HuH-7.5 (cell line): ENCODE data around the gene TENM4.

Experiments
- DNase-seq: peaks from one replicate; pipeline ENCODE4 v3.0.0; 2011; ENCODE audit warnings: low spot score

TENM4 gene

GRCh38 chr11:78737891-78738290 lies 702.9 kb downstream of the TENM4 start:
- no peak for DNase-seq

DNA sequence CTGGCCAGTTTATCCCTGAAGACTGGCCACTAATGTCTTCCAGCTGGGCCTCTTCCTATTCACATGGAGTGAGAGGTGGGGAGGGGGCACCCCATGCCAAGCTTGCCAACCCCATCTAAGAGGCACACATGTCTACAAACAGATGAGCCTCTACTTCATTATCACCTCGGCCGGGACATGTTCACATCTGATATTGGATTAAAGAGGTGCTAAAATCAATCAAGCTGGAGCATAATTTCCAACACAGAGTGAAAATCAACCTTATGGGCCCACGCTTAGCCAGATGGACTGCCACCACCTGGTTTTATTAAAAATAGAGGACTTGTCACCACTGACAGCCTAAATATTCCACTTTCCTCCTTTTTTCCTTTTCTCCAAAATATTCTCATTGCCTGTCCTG lies 703.5 kb downstream of the TENM4 start:
- DNase-seq: no peak

- no peak for DNase-seq
Measured at GRCh38 chr11:78735711-78736110, 705.1 kb downstream of the TENM4 start.

DNA sequence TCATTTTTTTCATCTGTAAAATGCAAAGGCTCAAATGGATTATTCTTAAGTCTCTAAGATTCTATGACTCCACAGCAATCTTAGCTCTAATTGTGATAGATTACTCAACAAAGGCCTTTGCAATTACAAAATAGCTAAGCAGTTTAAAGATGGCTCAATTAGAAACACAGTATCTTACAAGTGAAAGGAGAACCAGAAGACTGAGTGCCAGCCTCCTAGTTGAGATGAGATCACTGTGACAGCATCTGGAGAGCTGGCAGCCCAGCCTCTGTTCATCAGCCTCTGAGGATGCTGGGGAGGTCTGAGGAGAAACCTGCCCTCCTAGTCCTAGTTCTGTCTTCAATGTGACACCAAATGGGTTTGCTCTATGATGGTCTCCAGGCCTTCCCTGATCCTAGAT lies 707.8 kb downstream of the TENM4 start:
- DNase-seq: no peak

DNA sequence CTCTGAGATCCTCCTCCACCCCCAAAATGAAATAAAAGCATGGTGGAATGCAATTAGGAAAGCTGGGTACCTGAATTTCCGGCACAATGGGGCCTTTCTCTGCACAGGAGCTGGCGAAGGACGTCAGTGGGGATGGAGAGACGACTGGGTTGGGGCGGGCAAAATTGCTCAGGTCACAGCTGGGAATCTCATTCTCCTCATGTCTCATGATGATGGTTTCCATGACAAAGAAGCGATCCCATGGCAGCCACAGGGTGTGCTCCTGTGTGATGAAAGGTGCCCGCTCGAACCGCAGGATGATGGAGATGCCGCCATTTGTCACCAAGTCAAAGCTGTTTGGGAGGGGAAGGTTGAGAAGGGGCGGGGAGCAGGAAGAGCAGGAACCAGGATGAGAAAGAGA lies 708.6 kb downstream of the TENM4 start:
- no peak for DNase-seq

GRCh38 chr11:78731027-78731426 lies 709.8 kb downstream of the TENM4 start:
- DNase-seq: peak; percentile 8

DNA sequence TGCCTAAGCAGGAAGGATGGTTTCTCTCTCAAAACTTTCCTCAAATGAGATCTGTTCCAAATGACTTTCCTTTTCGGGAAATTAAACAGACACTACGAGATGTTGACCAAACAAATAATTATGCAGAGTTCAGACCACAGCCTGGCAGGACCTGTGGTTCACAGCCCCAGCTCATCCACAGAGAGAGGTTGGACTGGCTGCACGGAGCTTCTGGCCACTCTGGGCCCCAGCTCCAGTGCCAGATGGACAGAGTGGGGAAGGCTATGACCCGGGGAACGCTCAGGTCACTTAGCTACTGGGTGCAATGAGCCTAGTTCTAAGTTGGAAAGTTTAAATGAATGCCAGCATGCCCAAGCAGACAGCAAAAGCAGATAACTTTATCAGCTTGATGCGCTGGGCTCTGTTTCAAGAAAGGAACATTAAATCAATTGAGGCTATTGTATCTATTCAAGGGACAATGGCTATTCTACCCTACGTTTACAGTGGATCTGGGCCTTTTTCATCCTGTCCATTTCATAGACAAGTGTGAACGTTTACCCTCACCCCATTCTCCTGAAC lies 710.5 kb downstream of the TENM4 start:
- DNase-seq: no peak

DNA sequence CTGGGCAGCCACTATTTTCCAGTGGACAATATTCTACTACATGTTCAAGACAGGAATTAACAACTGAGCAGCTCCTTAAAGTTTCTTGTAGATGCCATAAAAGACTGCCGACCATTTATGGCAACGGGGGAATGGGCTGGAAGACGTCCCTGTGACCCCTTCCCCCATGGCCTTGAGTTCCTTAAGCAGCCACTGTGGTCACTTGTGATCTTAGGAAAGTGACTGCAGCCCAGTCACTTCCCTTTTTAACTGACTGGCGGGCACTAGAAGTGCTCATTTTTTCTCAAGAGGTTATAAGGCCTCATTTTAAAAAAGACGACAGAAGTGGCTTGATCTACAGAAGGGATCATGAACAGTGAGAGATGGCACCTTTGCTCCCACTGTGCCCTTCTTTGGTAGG lies 713.0 kb downstream of the TENM4 start:
- DNase-seq: no peak

DNA sequence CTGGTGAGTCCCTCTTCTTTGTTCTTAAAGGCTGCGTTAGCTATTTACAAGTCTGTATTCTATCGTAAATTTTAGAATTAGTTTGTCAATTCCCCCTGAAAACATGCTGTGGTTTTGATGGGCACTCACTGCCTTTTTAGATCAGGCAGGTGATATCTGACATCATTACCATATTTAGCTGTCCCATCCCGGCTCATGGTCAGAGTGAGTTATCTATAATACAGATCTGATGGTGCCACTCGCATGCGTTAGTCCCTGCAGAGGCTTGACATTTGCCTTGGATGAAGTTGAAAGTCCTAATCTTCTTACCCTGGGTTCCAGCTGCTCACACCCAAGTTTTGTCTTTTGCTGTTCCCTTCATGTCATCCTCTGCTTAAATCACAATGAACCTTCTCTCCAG lies 715.6 kb downstream of the TENM4 start:
- no peak for DNase-seq

- no peak for DNase-seq
Measured at GRCh38 chr11:78722786-78723185, 718.0 kb downstream of the TENM4 start.

- DNase-seq: no peak
Measured at GRCh38 chr11:78720281-78720989, 720.4 kb downstream of the TENM4 start.

DNA sequence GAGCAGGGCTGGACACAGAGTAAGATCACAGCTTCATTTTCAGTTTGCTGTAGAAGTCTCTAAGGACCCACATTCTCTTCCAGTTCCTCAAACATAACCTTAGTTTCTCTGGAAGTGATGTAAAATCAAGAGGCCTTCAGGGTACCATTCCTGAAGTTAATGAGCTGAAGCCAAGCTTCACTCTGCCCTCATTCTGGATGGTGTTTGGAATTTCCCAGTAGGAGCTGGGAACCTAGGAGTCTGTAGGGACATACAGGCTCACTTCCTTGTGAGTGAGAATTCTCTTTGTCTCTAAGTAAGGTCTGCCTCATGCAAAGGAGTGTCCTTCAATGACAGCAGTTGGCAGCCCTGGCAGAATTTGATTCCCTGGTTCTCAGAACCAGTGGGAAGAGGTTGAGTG lies 723.8 kb downstream of the TENM4 start:
- no peak for DNase-seq

DNA sequence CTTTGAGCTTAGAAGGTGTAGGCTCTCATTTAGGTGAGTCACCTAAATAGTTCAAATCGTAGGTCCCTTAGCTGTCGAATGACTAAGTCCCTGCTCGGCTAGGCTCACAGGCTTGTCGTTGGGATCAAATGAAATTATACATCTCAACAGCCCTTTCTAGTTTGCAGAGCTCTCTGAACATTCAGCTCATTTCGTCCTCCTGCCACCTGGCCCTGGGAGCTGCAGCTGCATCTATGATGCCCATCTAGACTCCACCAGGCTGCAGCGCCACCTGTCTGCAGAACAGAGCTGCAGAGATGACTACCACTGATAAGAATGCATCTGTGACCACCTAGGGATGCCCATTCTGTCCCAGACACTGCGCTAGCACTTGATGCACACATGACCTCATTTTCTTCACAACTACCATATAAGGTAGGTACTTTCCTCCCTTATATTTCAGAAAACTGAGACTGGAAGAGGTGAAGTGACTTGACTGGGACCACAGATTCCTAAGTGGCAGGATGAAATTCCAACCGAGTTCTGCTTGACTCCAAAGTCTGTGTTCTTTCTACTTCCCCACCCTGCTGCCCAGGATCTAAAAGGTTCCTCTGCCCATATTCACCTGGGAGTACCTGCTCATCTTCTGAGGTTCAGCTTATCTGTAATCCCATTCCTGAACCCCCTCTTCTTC lies 725.1 kb downstream of the TENM4 start:
- peak; percentile 43 for DNase-seq

DNA sequence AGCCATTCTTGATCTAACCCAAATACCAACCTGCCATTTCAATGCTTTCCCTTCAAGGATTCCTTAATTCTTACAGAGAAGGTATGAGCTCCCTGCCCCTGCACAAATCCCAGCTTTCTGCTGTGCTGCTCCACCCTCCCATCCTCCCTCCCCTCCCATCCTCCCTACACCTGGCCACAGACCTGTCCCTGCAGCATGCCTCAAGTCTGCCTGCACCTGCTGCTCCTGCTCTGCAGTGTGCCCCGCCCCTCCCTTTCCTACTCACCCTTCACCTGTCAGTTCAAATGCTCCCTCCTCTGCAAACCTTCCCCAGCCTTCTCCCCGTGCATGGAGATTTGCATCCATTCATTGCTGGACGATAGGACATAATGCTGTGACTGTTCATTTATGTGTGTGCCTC lies 726.3 kb downstream of the TENM4 start:
- DNase-seq: no peak

GRCh38 chr11:78711735-78712134 lies 729.1 kb downstream of the TENM4 start:
- DNase-seq: no peak

DNA sequence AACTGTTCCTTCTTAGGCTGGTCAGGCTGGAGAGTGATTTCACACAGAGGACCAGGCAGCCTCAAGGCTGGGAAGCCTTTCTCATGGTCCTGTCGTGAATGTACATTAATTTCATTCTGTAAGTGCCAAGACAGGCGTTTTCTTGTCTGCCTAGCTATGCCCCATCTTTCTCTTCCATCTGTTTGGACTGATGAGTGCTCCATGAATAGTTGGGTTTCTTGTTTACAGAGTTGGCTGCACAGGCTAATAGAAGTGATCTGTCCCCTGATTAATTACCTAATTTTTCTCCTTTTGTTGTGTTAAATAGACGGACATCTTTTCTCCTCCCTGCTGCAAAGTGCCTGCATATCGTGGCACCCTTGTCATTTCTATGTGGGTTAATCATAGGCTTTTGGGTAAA lies 730.4 kb downstream of the TENM4 start:
- DNase-seq: no peak

DNA sequence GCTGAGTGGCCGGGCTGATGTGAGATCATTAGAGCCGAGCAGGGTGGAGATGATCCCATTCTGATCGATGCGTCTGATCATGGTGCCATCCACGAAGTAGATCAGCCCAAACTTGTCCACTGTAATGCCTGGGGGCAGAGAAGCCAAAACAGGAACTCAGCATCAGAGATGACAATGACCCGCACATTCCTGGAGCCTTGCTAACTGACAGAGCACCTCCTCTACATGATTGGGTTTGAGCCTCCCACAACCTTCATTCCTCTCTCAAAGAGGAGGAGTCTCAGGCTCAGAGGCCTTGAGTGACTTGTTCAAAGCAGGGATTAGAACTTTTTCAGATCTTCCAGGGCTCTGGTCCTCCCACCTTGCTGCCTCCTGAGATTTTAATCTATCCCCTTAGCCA lies 732.4 kb downstream of the TENM4 start:
- no peak for DNase-seq

DNA sequence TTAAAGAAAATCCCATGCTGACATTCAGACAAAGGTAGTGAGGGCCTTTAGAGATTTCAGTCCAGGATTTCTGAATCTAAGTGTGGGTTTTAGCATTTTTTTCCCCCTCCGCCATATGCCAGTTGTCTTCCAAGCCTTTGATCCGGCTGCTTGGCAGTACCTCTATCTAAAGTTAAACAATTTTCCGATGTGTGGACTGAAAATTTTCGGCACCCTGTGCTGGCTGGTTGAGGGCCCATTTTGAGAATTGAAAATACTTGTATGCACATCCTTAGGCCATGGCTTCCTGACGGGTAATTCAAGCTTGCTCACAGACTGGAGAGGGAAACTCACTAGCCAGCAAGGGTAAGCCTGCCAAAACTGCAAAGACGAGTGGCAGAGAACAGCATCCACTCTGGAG lies 734.3 kb downstream of the TENM4 start:
- DNase-seq: no peak

- no peak for DNase-seq
Measured at GRCh38 chr11:78704811-78705210, 736.0 kb downstream of the TENM4 start.

GRCh38 chr11:78699609-78700135 lies 741.2 kb downstream of the TENM4 start:
- DNase-seq: no peak

- no peak for DNase-seq
Measured at GRCh38 chr11:78698612-78699011, 742.2 kb downstream of the TENM4 start.

DNA sequence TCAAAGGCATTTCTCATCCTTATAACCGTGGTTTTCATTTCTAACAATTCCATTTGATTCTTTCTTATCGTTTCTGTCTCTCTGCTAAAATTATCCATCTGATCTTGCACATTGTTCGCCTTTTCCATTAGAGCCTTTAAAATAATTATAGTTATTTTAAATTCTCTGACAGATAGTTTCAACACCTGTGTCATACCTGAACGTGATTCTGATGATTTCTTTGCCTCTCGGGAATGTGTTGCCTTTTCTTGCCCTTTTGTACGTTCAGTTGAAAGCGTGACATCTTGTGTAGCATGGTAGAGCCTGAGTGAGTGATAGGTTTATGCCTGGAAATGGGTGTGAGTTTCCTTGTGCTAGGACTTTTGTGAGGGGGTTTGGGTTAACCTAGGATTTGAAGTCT lies 744.7 kb downstream of the TENM4 start:
- no peak for DNase-seq

GRCh38 chr11:78694152-78694551 lies 746.7 kb downstream of the TENM4 start:
- DNase-seq: no peak
